H9 (cell line): ENCODE measurements around the gene MTG1. TPM values are rescaled to one million over a fixed set of nuclear protein-coding genes. Genes with fewer than 3 reads are reported as not detected.

Source experiments
- DNase-seq: peaks from one replicate; pipeline ENCODE4 v3.0.0-alpha.2; 2017
- H2AFZ ChIP-seq: one replicate; pipeline ENCODE4 v1.6.1; 2013; ENCODE audit warnings: mild to moderate bottlenecking, low read length, control low read depth, moderate library complexity
- H2AK5ac ChIP-seq: 2 replicates; pipeline ENCODE4 v1.6.1; 2013; ENCODE audit warnings: low read length, control low read depth, mixed read lengths; ENCODE audit not compliant: insufficient read length
- H2BK120ac ChIP-seq: one replicate; pipeline ENCODE4 v1.6.1; 2013; ENCODE audit warnings: low read depth, mild to moderate bottlenecking, low read length, control low read depth, inconsistent platforms; ENCODE audit not compliant: poor library complexity, severe bottlenecking
- H2BK12ac ChIP-seq: 2 replicates; pipeline ENCODE4 v1.6.1; 2013; ENCODE audit warnings: low read length, control low read depth, mixed read lengths, low read depth; ENCODE audit not compliant: insufficient read length
- H2BK15ac ChIP-seq: 2 replicates; pipeline ENCODE4 v1.6.1; 2013; ENCODE audit warnings: low read depth, low read length, control low read depth
- H2BK20ac ChIP-seq: one replicate; pipeline ENCODE4 v1.6.1; 2013; ENCODE audit warnings: low read depth, mild to moderate bottlenecking, low read length, control low read depth, inconsistent platforms; ENCODE audit not compliant: poor library complexity, severe bottlenecking
- H2BK5ac ChIP-seq: 2 replicates; pipeline ENCODE4 v1.6.1; 2013; ENCODE audit warnings: low read length, control low read depth, mixed read lengths; ENCODE audit not compliant: insufficient read length
- H3K14ac ChIP-seq: 2 replicates; pipeline ENCODE4 v1.6.1; 2013; ENCODE audit warnings: low read length, control low read depth; ENCODE audit not compliant: insufficient read depth
- H3K18ac ChIP-seq: 2 replicates; pipeline ENCODE4 v1.6.1; 2013; ENCODE audit warnings: low read depth, mild to moderate bottlenecking, mixed read lengths, low read length, control low read depth; ENCODE audit not compliant: insufficient read length
- H3K23ac ChIP-seq: 2 replicates; pipeline ENCODE4 v1.6.1; 2013; ENCODE audit warnings: low read length, control low read depth, mixed read lengths, low read depth; ENCODE audit not compliant: insufficient read length
- H3K23me2 ChIP-seq: 2 replicates; pipeline ENCODE4 v1.6.1; 2013; ENCODE audit warnings: low read depth, mild to moderate bottlenecking, mixed read lengths, low read length, control low read depth; ENCODE audit not compliant: insufficient read length, poor library complexity, severe bottlenecking
- H3K27ac ChIP-seq: 2 replicates; pipeline ENCODE4 v1.5.1; 2013; ENCODE audit warnings: low read length, control low read depth, mixed read lengths, low read depth; ENCODE audit not compliant: insufficient read length
- H3K27me3 ChIP-seq: 2 replicates; pipeline ENCODE4 v1.6.1; 2013; ENCODE audit warnings: low read length, control low read depth, inconsistent platforms; ENCODE audit not compliant: insufficient read depth
- H3K4ac ChIP-seq: 2 replicates; pipeline ENCODE4 v1.6.1; 2013; ENCODE audit warnings: low read depth, mild to moderate bottlenecking, control low read depth, inconsistent platforms, low read length, moderate library complexity
- H3K4me1 ChIP-seq: 2 replicates; pipeline ENCODE4 v1.6.1; 2013; ENCODE audit warnings: low read length, control low read depth, inconsistent platforms; ENCODE audit not compliant: insufficient read depth
- H3K4me2 ChIP-seq: 2 replicates; pipeline ENCODE4 v1.6.1; 2013; ENCODE audit warnings: low read length, control low read depth, mixed read lengths; ENCODE audit not compliant: insufficient read length, insufficient read depth
- H3K56ac ChIP-seq: 2 replicates; pipeline ENCODE4 v1.6.1; 2013; ENCODE audit warnings: low read depth, mild to moderate bottlenecking, mixed read lengths, low read length, control low read depth; ENCODE audit not compliant: insufficient read length
- H3K79me1 ChIP-seq: 2 replicates; pipeline ENCODE4 v1.6.1; 2013; ENCODE audit warnings: low read depth, mild to moderate bottlenecking, moderate library complexity, low read length, control low read depth, inconsistent platforms; ENCODE audit not compliant: insufficient read depth, poor library complexity, severe bottlenecking
- H3K79me2 ChIP-seq: 2 replicates; pipeline ENCODE4 v1.6.1; 2013; ENCODE audit warnings: low read length, control low read depth, inconsistent platforms; ENCODE audit not compliant: insufficient read depth
- H3K9ac ChIP-seq: 2 replicates; pipeline ENCODE4 v1.6.1; 2013; ENCODE audit warnings: low read length, control low read depth, mixed read lengths; ENCODE audit not compliant: insufficient read length; ENCODE audit errors: extremely low read depth
- H3K9me3 ChIP-seq: one replicate; pipeline ENCODE4 v1.6.1; 2013; ENCODE audit warnings: low read depth, low read length, inconsistent platforms; ENCODE audit not compliant: control insufficient read depth
- H3T11ph ChIP-seq: one replicate; pipeline ENCODE4 v1.6.1; 2013; ENCODE audit warnings: mild to moderate bottlenecking, low read length, control low read depth, inconsistent platforms
- H4K20me1 ChIP-seq: one replicate; pipeline ENCODE4 v1.6.1; 2013; ENCODE audit not compliant: control insufficient read depth, insufficient read length, insufficient read depth
- H4K5ac ChIP-seq: 2 replicates; pipeline ENCODE4 v1.6.1; 2013; ENCODE audit warnings: low read depth, mild to moderate bottlenecking, mixed read lengths, low read length, control low read depth; ENCODE audit not compliant: insufficient read length
- H4K8ac ChIP-seq: replicated peaks from 2 replicates; pipeline ENCODE4 v1.6.1; 2013; ENCODE audit warnings: low read length, control low read depth, mixed read lengths, low read depth; ENCODE audit not compliant: insufficient read length
- H4K91ac ChIP-seq: 2 replicates; pipeline ENCODE4 v1.6.1; 2013; ENCODE audit warnings: low read depth, mild to moderate bottlenecking, moderate library complexity, mixed read lengths, low read length, control low read depth; ENCODE audit not compliant: insufficient read length
- H3K27ac Mint-ChIP-seq, 3 experiments: 2 replicates in 2 of 3; 3 replicates in 1 of 3; pipeline ENCODE4 v1.8.0; 2020 to 2021; ENCODE audit warnings: mixed read lengths in 3 of 3, mild to moderate bottlenecking in 1 of 3, moderate library complexity in 1 of 3
- H3K27me3 Mint-ChIP-seq: 2 replicates; pipeline ENCODE4 v1.8.0; 2021; ENCODE audit warnings: low read depth, mild to moderate bottlenecking, moderate library complexity, mixed read lengths
- H3K36me3 Mint-ChIP-seq, 3 experiments: 2 replicates in 2 of 3; 3 replicates in 1 of 3; pipeline ENCODE4 v1.8.0; 2020 to 2021; ENCODE audit warnings: low read depth in 3 of 3, mixed read lengths in 3 of 3; ENCODE audit not compliant: insufficient read depth in 1 of 3
- H3K4me1 Mint-ChIP-seq, 2 experiments: 2 replicates each; pipeline ENCODE4 v1.8.0; 2020; ENCODE audit warnings: mixed read lengths in 2 of 2
- H3K4me3 Mint-ChIP-seq, 2 experiments: 2 replicates in 1 of 2; 3 replicates in 1 of 2; pipeline ENCODE4 v1.8.0; 2020 to 2021; ENCODE audit warnings: mild to moderate bottlenecking in 2 of 2, mixed read lengths in 2 of 2, moderate library complexity in 1 of 2
- H3K9me3 Mint-ChIP-seq, 2 experiments: 2 replicates in 1 of 2; 3 replicates in 1 of 2; pipeline ENCODE4 v1.8.0; 2020; ENCODE audit warnings: mild to moderate bottlenecking in 2 of 2, mixed read lengths in 2 of 2, moderate library complexity in 1 of 2
- WGBS: extraction: QIAGEN DNeasy Blood & Tissue Kit; methylation state at CpG from one replicate; pipeline ENCODE4 v1.1.7; 2013; ENCODE audit warnings: missing lambda C conversion rate, low lambda C conversion rate, mixed read lengths; ENCODE audit not compliant: insufficient read length; ENCODE audit errors: extremely low coverage; 5-methylcytosine and 5-hydroxymethylcytosine counted together
- total RNA-seq: library from RNA; stranded (reverse); gene quantifications from 2 replicates; pipeline ENCODE4 v1.2.1, GENCODE V29; 2021
- TF ChIP-seq, protein P1 (sequence below): fragments of 200-600 bp; sonication (generic); conservative IDR thresholded peaks from 3 replicates; pipeline ENCODE4 v1.8.0; 2021; ENCODE audit warnings: antibody characterized with exemption, mild to moderate bottlenecking

Gene MTG1
- total RNA-seq, 1 experiment from 2014 or later, result 65.3 TPM

DNA sequence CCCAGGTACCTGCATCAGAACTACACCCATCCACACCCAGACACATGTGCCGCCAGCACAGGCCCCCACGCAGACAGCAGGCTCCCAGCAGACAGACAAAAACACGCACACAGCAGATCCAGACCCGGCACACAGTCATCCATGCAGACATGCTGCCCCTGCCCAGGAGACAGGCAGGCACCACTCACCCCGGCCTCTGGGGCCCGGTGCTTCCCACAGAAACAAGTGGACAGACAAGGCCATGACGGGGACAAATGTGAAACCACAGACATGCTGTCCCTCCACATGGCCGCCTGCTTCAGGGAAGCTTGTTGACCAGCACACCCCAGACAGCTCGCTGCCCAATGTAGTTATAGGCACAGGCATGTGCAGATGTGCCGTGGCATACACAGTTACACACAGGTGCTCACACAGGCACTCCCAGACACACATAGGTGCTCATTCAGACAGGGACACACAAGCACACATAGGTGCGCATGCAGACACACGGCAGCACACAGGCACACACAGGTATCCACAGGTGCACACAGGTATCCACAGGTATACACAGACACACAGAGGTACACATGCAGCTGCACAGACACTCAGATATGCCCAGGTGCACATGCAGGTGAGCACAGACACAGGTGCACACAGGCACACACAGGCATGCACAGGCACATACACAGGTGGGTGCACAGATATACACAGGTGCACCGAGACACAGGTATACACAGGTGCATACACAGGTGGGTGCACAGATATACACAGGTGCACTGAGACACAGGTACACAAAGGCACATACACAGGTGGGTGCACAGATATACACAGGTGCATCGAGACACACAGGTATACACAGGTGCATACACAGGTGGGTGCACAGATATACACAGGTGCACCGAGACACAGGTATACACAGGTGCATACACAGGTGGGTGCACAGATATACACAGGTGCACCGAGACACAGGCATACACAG lies 49.3 kb downstream of the MTG1 start:
- peaks cover 83 to 91% of the 10 kb centered on the region in 2 experiments for H3K9me3 Mint-ChIP-seq
- Histone ChIP-seq H3K9ac (no peak overlapping the region), H2BK120ac (no peak overlapping the region), H3K23me2 (no peaks in the 10 kb centered on the region), H2BK15ac (no peak overlapping the region), H3K14ac (no peak overlapping the region), H2BK20ac (no peak overlapping the region), H2AK5ac (no peak overlapping the region), H2BK5ac (no peak overlapping the region), H4K8ac (no peak overlapping the region), H4K91ac (no peak overlapping the region), H3K56ac (no peak overlapping the region), H3T11ph (no peak overlapping the region), H3K9me3 (peaks cover 80% of the 10 kb centered on the region), H3K27me3 (no peaks in the 10 kb centered on the region), H2BK12ac (no peak overlapping the region), H3K4me2 (no peak overlapping the region), H2AFZ (no peak overlapping the region), H3K79me1 (no peaks in the 10 kb centered on the region), H4K5ac (no peak overlapping the region), H3K79me2 (no peaks in the 10 kb centered on the region), H3K23ac (no peak overlapping the region), H3K18ac (no peak overlapping the region), H3K27ac (no peak overlapping the region), H4K20me1 (no peaks in the 10 kb centered on the region), H3K4me1 (no peaks in the 10 kb centered on the region), H3K4ac (no peak overlapping the region)
- H3K4me3 Mint-ChIP-seq, result no peak overlapping the region
- no CpG with 5 or more reads among the region's 16 CpGs for WGBS
- no peak overlapping the region for H3K27ac Mint-ChIP-seq
- DNase-seq, result no peak
- H3K27me3 Mint-ChIP-seq, result peaks cover 6% of the 10 kb centered on the region
- H3K36me3 Mint-ChIP-seq, result peaks cover 19 to 46% (median 19%) of the 10 kb centered on the region in 3 experiments
- TF ChIP-seq, protein P1, sequence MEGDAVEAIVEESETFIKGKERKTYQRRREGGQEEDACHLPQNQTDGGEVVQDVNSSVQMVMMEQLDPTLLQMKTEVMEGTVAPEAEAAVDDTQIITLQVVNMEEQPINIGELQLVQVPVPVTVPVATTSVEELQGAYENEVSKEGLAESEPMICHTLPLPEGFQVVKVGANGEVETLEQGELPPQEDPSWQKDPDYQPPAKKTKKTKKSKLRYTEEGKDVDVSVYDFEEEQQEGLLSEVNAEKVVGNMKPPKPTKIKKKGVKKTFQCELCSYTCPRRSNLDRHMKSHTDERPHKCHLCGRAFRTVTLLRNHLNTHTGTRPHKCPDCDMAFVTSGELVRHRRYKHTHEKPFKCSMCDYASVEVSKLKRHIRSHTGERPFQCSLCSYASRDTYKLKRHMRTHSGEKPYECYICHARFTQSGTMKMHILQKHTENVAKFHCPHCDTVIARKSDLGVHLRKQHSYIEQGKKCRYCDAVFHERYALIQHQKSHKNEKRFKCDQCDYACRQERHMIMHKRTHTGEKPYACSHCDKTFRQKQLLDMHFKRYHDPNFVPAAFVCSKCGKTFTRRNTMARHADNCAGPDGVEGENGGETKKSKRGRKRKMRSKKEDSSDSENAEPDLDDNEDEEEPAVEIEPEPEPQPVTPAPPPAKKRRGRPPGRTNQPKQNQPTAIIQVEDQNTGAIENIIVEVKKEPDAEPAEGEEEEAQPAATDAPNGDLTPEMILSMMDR, result no peak
- no peaks in the 10 kb centered on the region for H3K4me1 Mint-ChIP-seq
